H9 (cell line): ENCODE results near the gene RNF41. TPM values are rescaled to one million over a fixed set of nuclear protein-coding genes. Genes with fewer than 3 reads are reported as not detected.

Source experiments
- DNase-seq: peaks from one replicate; pipeline ENCODE4 v3.0.0-alpha.2; 2017
- H2AFZ ChIP-seq: one replicate; pipeline ENCODE4 v1.6.1; 2013; ENCODE audit warnings: mild to moderate bottlenecking, low read length, control low read depth, moderate library complexity
- H2AK5ac ChIP-seq: 2 replicates; pipeline ENCODE4 v1.6.1; 2013; ENCODE audit warnings: low read length, control low read depth, mixed read lengths; ENCODE audit not compliant: insufficient read length
- H2BK120ac ChIP-seq: one replicate; pipeline ENCODE4 v1.6.1; 2013; ENCODE audit warnings: low read depth, mild to moderate bottlenecking, low read length, control low read depth, inconsistent platforms; ENCODE audit not compliant: poor library complexity, severe bottlenecking
- H2BK12ac ChIP-seq: 2 replicates; pipeline ENCODE4 v1.6.1; 2013; ENCODE audit warnings: low read length, control low read depth, mixed read lengths, low read depth; ENCODE audit not compliant: insufficient read length
- H2BK15ac ChIP-seq: 2 replicates; pipeline ENCODE4 v1.6.1; 2013; ENCODE audit warnings: low read depth, low read length, control low read depth
- H2BK20ac ChIP-seq: one replicate; pipeline ENCODE4 v1.6.1; 2013; ENCODE audit warnings: low read depth, mild to moderate bottlenecking, low read length, control low read depth, inconsistent platforms; ENCODE audit not compliant: poor library complexity, severe bottlenecking
- H2BK5ac ChIP-seq: 2 replicates; pipeline ENCODE4 v1.6.1; 2013; ENCODE audit warnings: low read length, control low read depth, mixed read lengths; ENCODE audit not compliant: insufficient read length
- H3K14ac ChIP-seq: 2 replicates; pipeline ENCODE4 v1.6.1; 2013; ENCODE audit warnings: low read length, control low read depth; ENCODE audit not compliant: insufficient read depth
- H3K18ac ChIP-seq: 2 replicates; pipeline ENCODE4 v1.6.1; 2013; ENCODE audit warnings: low read depth, mild to moderate bottlenecking, mixed read lengths, low read length, control low read depth; ENCODE audit not compliant: insufficient read length
- H3K23ac ChIP-seq: 2 replicates; pipeline ENCODE4 v1.6.1; 2013; ENCODE audit warnings: low read length, control low read depth, mixed read lengths, low read depth; ENCODE audit not compliant: insufficient read length
- H3K23me2 ChIP-seq: 2 replicates; pipeline ENCODE4 v1.6.1; 2013; ENCODE audit warnings: low read depth, mild to moderate bottlenecking, mixed read lengths, low read length, control low read depth; ENCODE audit not compliant: insufficient read length, poor library complexity, severe bottlenecking
- H3K27ac ChIP-seq: 2 replicates; pipeline ENCODE4 v1.5.1; 2013; ENCODE audit warnings: low read length, control low read depth, mixed read lengths, low read depth; ENCODE audit not compliant: insufficient read length
- H3K27me3 ChIP-seq: 2 replicates; pipeline ENCODE4 v1.6.1; 2013; ENCODE audit warnings: low read length, control low read depth, inconsistent platforms; ENCODE audit not compliant: insufficient read depth
- H3K4ac ChIP-seq: 2 replicates; pipeline ENCODE4 v1.6.1; 2013; ENCODE audit warnings: low read depth, mild to moderate bottlenecking, control low read depth, inconsistent platforms, low read length, moderate library complexity
- H3K4me1 ChIP-seq: 2 replicates; pipeline ENCODE4 v1.6.1; 2013; ENCODE audit warnings: low read length, control low read depth, inconsistent platforms; ENCODE audit not compliant: insufficient read depth
- H3K4me2 ChIP-seq: 2 replicates; pipeline ENCODE4 v1.6.1; 2013; ENCODE audit warnings: low read length, control low read depth, mixed read lengths; ENCODE audit not compliant: insufficient read length, insufficient read depth
- H3K56ac ChIP-seq: 2 replicates; pipeline ENCODE4 v1.6.1; 2013; ENCODE audit warnings: low read depth, mild to moderate bottlenecking, mixed read lengths, low read length, control low read depth; ENCODE audit not compliant: insufficient read length
- H3K79me1 ChIP-seq: 2 replicates; pipeline ENCODE4 v1.6.1; 2013; ENCODE audit warnings: low read depth, mild to moderate bottlenecking, moderate library complexity, low read length, control low read depth, inconsistent platforms; ENCODE audit not compliant: insufficient read depth, poor library complexity, severe bottlenecking
- H3K79me2 ChIP-seq: 2 replicates; pipeline ENCODE4 v1.6.1; 2013; ENCODE audit warnings: low read length, control low read depth, inconsistent platforms; ENCODE audit not compliant: insufficient read depth
- H3K9ac ChIP-seq: 2 replicates; pipeline ENCODE4 v1.6.1; 2013; ENCODE audit warnings: low read length, control low read depth, mixed read lengths; ENCODE audit not compliant: insufficient read length; ENCODE audit errors: extremely low read depth
- H3K9me3 ChIP-seq: one replicate; pipeline ENCODE4 v1.6.1; 2013; ENCODE audit warnings: low read depth, low read length, inconsistent platforms; ENCODE audit not compliant: control insufficient read depth
- H3T11ph ChIP-seq: one replicate; pipeline ENCODE4 v1.6.1; 2013; ENCODE audit warnings: mild to moderate bottlenecking, low read length, control low read depth, inconsistent platforms
- H4K20me1 ChIP-seq: one replicate; pipeline ENCODE4 v1.6.1; 2013; ENCODE audit not compliant: control insufficient read depth, insufficient read length, insufficient read depth
- H4K5ac ChIP-seq: 2 replicates; pipeline ENCODE4 v1.6.1; 2013; ENCODE audit warnings: low read depth, mild to moderate bottlenecking, mixed read lengths, low read length, control low read depth; ENCODE audit not compliant: insufficient read length
- H4K8ac ChIP-seq: replicated peaks from 2 replicates; pipeline ENCODE4 v1.6.1; 2013; ENCODE audit warnings: low read length, control low read depth, mixed read lengths, low read depth; ENCODE audit not compliant: insufficient read length
- H4K91ac ChIP-seq: 2 replicates; pipeline ENCODE4 v1.6.1; 2013; ENCODE audit warnings: low read depth, mild to moderate bottlenecking, moderate library complexity, mixed read lengths, low read length, control low read depth; ENCODE audit not compliant: insufficient read length
- H3K27ac Mint-ChIP-seq, 3 experiments: 2 replicates in 2 of 3; 3 replicates in 1 of 3; pipeline ENCODE4 v1.8.0; 2020 to 2021; ENCODE audit warnings: mixed read lengths in 3 of 3, mild to moderate bottlenecking in 1 of 3, moderate library complexity in 1 of 3
- H3K27me3 Mint-ChIP-seq: 2 replicates; pipeline ENCODE4 v1.8.0; 2021; ENCODE audit warnings: low read depth, mild to moderate bottlenecking, moderate library complexity, mixed read lengths
- H3K36me3 Mint-ChIP-seq, 3 experiments: 2 replicates in 2 of 3; 3 replicates in 1 of 3; pipeline ENCODE4 v1.8.0; 2020 to 2021; ENCODE audit warnings: low read depth in 3 of 3, mixed read lengths in 3 of 3; ENCODE audit not compliant: insufficient read depth in 1 of 3
- H3K4me1 Mint-ChIP-seq, 2 experiments: 2 replicates each; pipeline ENCODE4 v1.8.0; 2020; ENCODE audit warnings: mixed read lengths in 2 of 2
- H3K4me3 Mint-ChIP-seq, 2 experiments: 2 replicates in 1 of 2; 3 replicates in 1 of 2; pipeline ENCODE4 v1.8.0; 2020 to 2021; ENCODE audit warnings: mild to moderate bottlenecking in 2 of 2, mixed read lengths in 2 of 2, moderate library complexity in 1 of 2
- H3K9me3 Mint-ChIP-seq, 2 experiments: 2 replicates in 1 of 2; 3 replicates in 1 of 2; pipeline ENCODE4 v1.8.0; 2020; ENCODE audit warnings: mild to moderate bottlenecking in 2 of 2, mixed read lengths in 2 of 2, moderate library complexity in 1 of 2
- CTCF ChIP-seq: fragments of 200-600 bp; sonication (generic); conservative IDR thresholded peaks from 3 replicates; pipeline ENCODE4 v1.8.0; 2021; ENCODE audit warnings: antibody characterized with exemption, mild to moderate bottlenecking
- WGBS: extraction: QIAGEN DNeasy Blood & Tissue Kit; methylation state at CpG from one replicate; pipeline ENCODE4 v1.1.7; 2013; ENCODE audit warnings: missing lambda C conversion rate, low lambda C conversion rate, mixed read lengths; ENCODE audit not compliant: insufficient read length; ENCODE audit errors: extremely low coverage; 5-methylcytosine and 5-hydroxymethylcytosine counted together
- total RNA-seq: library from RNA; stranded (reverse); gene quantifications from 2 replicates; pipeline ENCODE4 v1.2.1, GENCODE V29; 2021

RNF41 gene
- total RNA-seq, 1 experiment from 2014 or later: 60.8 TPM

GRCh38 chr12:56159482-56160192 is 62.1 kb downstream of the RNF41 start:
- no peak overlapping the region for H3K23ac ChIP-seq
- H3K9me3 ChIP-seq: no peaks in the 10 kb centered on the region
- H3K23me2 ChIP-seq: peaks cover 15% of the 10 kb centered on the region
- Mint-ChIP-seq H3K4me1 (peaks cover 49 to 68% of the 10 kb centered on the region in 2 experiments), H3K27me3 (peaks cover 10% of the 10 kb centered on the region; the same call in 1 of the 2 replicates), H3K9me3 (peaks cover 0 to 4% of the 10 kb centered on the region in 2 experiments; a peak in 3 of 5 replicates), H3K4me3 (peak overlapping the region; percentile 93 to 96), H3K36me3 (peaks cover 67 to 82% (median 72%) of the 10 kb centered on the region in 3 experiments), H3K27ac (peak overlapping the region in 2 of 3 experiments; percentile 96 to 97; a peak in 5 of 7 replicates)
- no peak overlapping the region for H2AK5ac ChIP-seq
- H3K4ac ChIP-seq: no peak overlapping the region; the same call in 1 of the 2 replicates
- peak overlapping the region; percentile 80 for H3K4me2 ChIP-seq
- H3K79me2 ChIP-seq: peaks cover 3% of the 10 kb centered on the region; the same call in 1 of the 2 replicates
- WGBS: no CpG with 5 or more reads among the region's 8 CpGs
- no peak for DNase-seq
- peaks cover 2% of the 10 kb centered on the region for H3K79me1 ChIP-seq
- H4K20me1 ChIP-seq: no peaks in the 10 kb centered on the region
- H2BK5ac ChIP-seq: no peak overlapping the region
- H4K91ac ChIP-seq: no peak overlapping the region
- H4K5ac ChIP-seq: no peak overlapping the region
- H2AFZ ChIP-seq: no peak overlapping the region
- no peak overlapping the region for H4K8ac ChIP-seq
- no peak overlapping the region for H2BK12ac ChIP-seq
- H3K9ac ChIP-seq: peak overlapping the region; percentile 98
- H3K27me3 ChIP-seq: no peaks in the 10 kb centered on the region
- no peak overlapping the region for H3K27ac ChIP-seq
- H3K14ac ChIP-seq: peak overlapping the region; percentile 1; the same call in 1 of the 2 replicates
- H3K4me1 ChIP-seq: peaks cover 5% of the 10 kb centered on the region; the same call in 1 of the 2 replicates
- no peak overlapping the region for H3K56ac ChIP-seq
- no peak overlapping the region for H3T11ph ChIP-seq
- no peak for TF ChIP-seq CTCF
- no peak overlapping the region for H2BK20ac ChIP-seq
- H2BK15ac ChIP-seq: no peak overlapping the region
- peak overlapping the region; percentile 9 for H3K18ac ChIP-seq
- H2BK120ac ChIP-seq: no peak overlapping the region
